NCI-H2196 treated with DMSO at 0.1 percent for 48 hours (cell line): ENCODE measurements around the gene COLQ.
"Not testable (repeated sequence)": the region's sequence is repeated elsewhere in the genome, so short reads cannot be mapped to it uniquely, and the experiment has no call there.

Experiments used
- DNase-seq: peaks from one replicate; lab custom pipeline; 2025; ENCODE audit not compliant: unreplicated experiment; lab: John Stamatoyannopoulos, UW

Gene COLQ

GRCh38 chr3:15458212-15458780 lies 63.2 kb downstream of the COLQ start:
- no peak for DNase-seq

GRCh38 chr3:15456915-15457314 lies 64.6 kb downstream of the COLQ start:
- DNase-seq, result not testable (repeated sequence)

- no peak for DNase-seq
Observed at GRCh38 chr3:15456321-15456720, 65.2 kb downstream of the COLQ start.

- no peak for DNase-seq
Observed at GRCh38 chr3:15455756-15456155, 65.8 kb downstream of the COLQ start.

GRCh38 chr3:15454965-15455364 lies 66.5 kb downstream of the COLQ start:
- no peak for DNase-seq

GRCh38 chr3:15453991-15454625 lies 67.4 kb downstream of the COLQ start:
- DNase-seq, result no peak

- no peak for DNase-seq
Observed at GRCh38 chr3:15453501-15453900, 68.0 kb downstream of the COLQ start.

GRCh38 chr3:15452961-15453360 lies 68.5 kb downstream of the COLQ start:
- DNase-seq, result no peak

GRCh38 chr3:15452156-15452555 lies 69.3 kb downstream of the COLQ start:
- DNase-seq, result no peak

GRCh38 chr3:15451216-15452113 lies 70.0 kb downstream of the COLQ start:
- no peak for DNase-seq

- no peak for DNase-seq
Observed at GRCh38 chr3:15450438-15451215, 70.9 kb downstream of the COLQ start.

- DNase-seq, result no peak
Observed at GRCh38 chr3:15449489-15450224, 71.8 kb downstream of the COLQ start.

GRCh38 chr3:15443826-15444524 lies 77.5 kb downstream of the COLQ start:
- DNase-seq, result no peak

GRCh38 chr3:15440891-15441290 lies 80.6 kb downstream of the COLQ start:
- no peak for DNase-seq

GRCh38 chr3:15439476-15439875 lies 82.0 kb downstream of the COLQ start:
- no peak for DNase-seq

- DNase-seq, result no peak
Observed at GRCh38 chr3:15438983-15439382, 82.5 kb downstream of the COLQ start.

- DNase-seq, result no peak
Observed at GRCh38 chr3:15436246-15436645, 85.3 kb downstream of the COLQ start.

GRCh38 chr3:15434756-15435155 lies 86.8 kb downstream of the COLQ start:
- DNase-seq, result no peak

GRCh38 chr3:15433531-15433930 lies 88.0 kb downstream of the COLQ start:
- no peak for DNase-seq

- DNase-seq, result no peak
Observed at GRCh38 chr3:15431256-15431837, 90.2 kb downstream of the COLQ start.
